Measurements from ENCODE around the gene EPS15.

Gene EPS15

GRCh38 chr1:51341876-51342496, 177.1 kb downstream of the EPS15 start:
- DNase-seq (ENCODE audit: low spot score in 2 of 2) (no peak), ATAC-seq (ENCODE audit: low read depth) (peak; percentile 65)
- Mint-ChIP-seq H3K9me3 (no peaks in the 10 kb centered on the region), H3K36me3 (no peaks in the 10 kb centered on the region), H3K4me1 (no peaks in the 10 kb centered on the region), H3K4me3 (no peak overlapping the region), H3K27ac (no peak overlapping the region), H3K27me3 (peaks cover 18% of the 10 kb centered on the region)

GRCh38 chr1:51340380-51340779, 178.7 kb downstream of the EPS15 start:
- Mint-ChIP-seq H3K27me3 (peaks cover 16% of the 10 kb centered on the region), H3K9me3 (no peaks in the 10 kb centered on the region), H3K27ac (no peak overlapping the region)

DNA sequence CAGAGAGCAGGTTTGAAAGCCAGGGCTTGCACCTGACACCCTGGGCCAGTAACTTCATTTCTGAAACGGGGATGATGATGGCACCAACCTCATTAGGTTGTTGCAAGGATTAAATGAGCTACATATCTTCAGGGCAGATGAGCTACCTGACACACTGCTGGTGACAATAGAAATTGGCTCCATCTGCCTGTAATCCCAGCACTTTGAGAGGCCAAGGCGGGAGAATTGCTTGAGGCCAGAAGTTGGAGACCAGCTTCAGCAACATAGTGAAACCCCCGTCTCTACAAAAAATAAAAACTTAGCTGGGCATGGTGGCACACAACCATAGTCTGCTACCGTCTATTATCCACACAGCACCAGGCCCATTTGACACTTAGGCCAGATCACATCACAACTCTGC, 182.4 kb downstream of the EPS15 start:
- H3K4me3 Mint-ChIP-seq = no peak overlapping the region
- no peak overlapping the region for H3K27ac Mint-ChIP-seq
- ATAC-seq (ENCODE audit: low read depth) (no peak), DNase-seq (ENCODE audit: low spot score in 2 of 2) (no peak)
- H3K9me3 Mint-ChIP-seq = no peaks in the 10 kb centered on the region
- no peaks in the 10 kb centered on the region for H3K4me1 Mint-ChIP-seq
- no peaks in the 10 kb centered on the region for H3K36me3 Mint-ChIP-seq
- peaks cover 5% of the 10 kb centered on the region for H3K27me3 Mint-ChIP-seq

More at GRCh38 chr1:51340380-51340779, 178.7 kb downstream of the EPS15 start:
- no peak for ATAC-seq (ENCODE audit: low read depth)
- no peaks in the 10 kb centered on the region for H3K36me3 Mint-ChIP-seq
- DNase-seq (ENCODE audit: low spot score in 2 of 2) = no peak
- H3K4me1 Mint-ChIP-seq = no peaks in the 10 kb centered on the region
- H3K4me3 Mint-ChIP-seq = no peak overlapping the region

- ATAC-seq (ENCODE audit: low read depth) (no peak), DNase-seq (ENCODE audit: low spot score in 2 of 2) (no peak)
- no peaks in the 10 kb centered on the region for H3K36me3 Mint-ChIP-seq
- peaks cover 11% of the 10 kb centered on the region for H3K27me3 Mint-ChIP-seq
- no peaks in the 10 kb centered on the region for H3K9me3 Mint-ChIP-seq
- no peak overlapping the region for H3K27ac Mint-ChIP-seq
- peaks cover 4% of the 10 kb centered on the region for H3K4me1 Mint-ChIP-seq
- H3K4me3 Mint-ChIP-seq = no peak overlapping the region
Measured at GRCh38 chr1:51336004-51336403, 183.1 kb downstream of the EPS15 start.

- DNase-seq (ENCODE audit: low spot score in 2 of 2) (no peak), ATAC-seq (ENCODE audit: low read depth) (no peak)
- H3K9me3 Mint-ChIP-seq = no peaks in the 10 kb centered on the region
- H3K4me1 Mint-ChIP-seq = peaks cover 6% of the 10 kb centered on the region
- peaks cover 14% of the 10 kb centered on the region for H3K27me3 Mint-ChIP-seq
- H3K4me3 Mint-ChIP-seq = peak overlapping the region; percentile 83
- H3K27ac Mint-ChIP-seq = no peak overlapping the region
- no peaks in the 10 kb centered on the region for H3K36me3 Mint-ChIP-seq
Measured at GRCh38 chr1:51331206-51332100, 187.6 kb downstream of the EPS15 start.

- ATAC-seq (ENCODE audit: low read depth) = peak; percentile 43
Measured at GRCh38 chr1:51330331-51331201, 188.5 kb downstream of the EPS15 start, which contains the start of gene TTC39A. TTC39A (minus strand) TSS chr1:51330562; CDS start chr1:51330477, 85 bp downstream.

GRCh38 chr1:51329443-51330325, 189.4 kb downstream of the EPS15 start:
- Mint-ChIP-seq H3K4me3 (peak overlapping the region; percentile 64), H3K27me3 (peaks cover 14% of the 10 kb centered on the region), H3K9me3 (no peaks in the 10 kb centered on the region), H3K36me3 (no peaks in the 10 kb centered on the region), H3K27ac (no peak overlapping the region), H3K4me1 (peaks cover 6% of the 10 kb centered on the region)
- DNase-seq (ENCODE audit: low spot score in 2 of 2) (no peak), ATAC-seq (ENCODE audit: low read depth) (peak; percentile 26)

More at GRCh38 chr1:51330331-51331201, 188.5 kb downstream of the EPS15 start, which contains the start of gene TTC39A:
- Mint-ChIP-seq H3K4me3 (peak within 1 kb of the TSS; percentile 83), H3K27ac (peak within 1 kb of the TSS; percentile 70), H3K9me3 (no peaks in the 10 kb centered on the region), H3K4me1 (peaks cover 6% of the 10 kb centered on the region), H3K27me3 (peaks cover 14% of the 10 kb centered on the region), H3K36me3 (no peaks in the 10 kb centered on the region)
- DNase-seq (ENCODE audit: low spot score in 2 of 2) = no peak

DNA sequence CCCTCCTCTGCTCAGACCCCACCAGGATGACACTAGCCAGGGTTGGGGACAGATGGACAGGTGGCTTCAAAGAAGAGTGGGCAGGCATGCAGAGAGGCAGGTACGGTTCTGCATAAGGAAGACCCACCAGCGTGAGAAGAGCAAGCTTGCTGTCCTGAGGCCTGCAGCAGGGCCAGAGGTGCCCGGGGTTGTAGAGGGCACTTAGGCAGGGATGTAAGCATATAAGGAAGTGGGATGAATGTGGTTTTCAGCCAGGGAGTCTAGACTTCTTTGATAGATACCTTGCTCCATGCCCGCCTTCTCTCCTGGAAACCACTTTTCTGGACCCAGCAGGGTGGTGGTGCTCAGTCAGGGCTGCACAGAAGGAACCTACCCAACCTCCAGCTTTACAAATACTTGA, 190.1 kb downstream of the EPS15 start:
- peaks cover 6% of the 10 kb centered on the region for H3K4me1 Mint-ChIP-seq
- no peaks in the 10 kb centered on the region for H3K9me3 Mint-ChIP-seq
- H3K27ac Mint-ChIP-seq = no peak overlapping the region
- ATAC-seq (ENCODE audit: low read depth) (no peak), DNase-seq (ENCODE audit: low spot score in 2 of 2) (no peak)
- H3K4me3 Mint-ChIP-seq = peak overlapping the region; percentile 19
- H3K36me3 Mint-ChIP-seq = no peaks in the 10 kb centered on the region
- H3K27me3 Mint-ChIP-seq = peaks cover 14% of the 10 kb centered on the region

- Mint-ChIP-seq H3K4me1 (peaks cover 6% of the 10 kb centered on the region), H3K4me3 (no peak overlapping the region), H3K27ac (no peak overlapping the region), H3K27me3 (peaks cover 14% of the 10 kb centered on the region), H3K9me3 (no peaks in the 10 kb centered on the region), H3K36me3 (no peaks in the 10 kb centered on the region)
- ATAC-seq (ENCODE audit: low read depth) = no peak
- no peak for DNase-seq (ENCODE audit: low spot score in 2 of 2)
Measured at GRCh38 chr1:51328279-51328678, 190.8 kb downstream of the EPS15 start.

GRCh38 chr1:51327386-51327785, 191.7 kb downstream of the EPS15 start:
- peaks cover 14% of the 10 kb centered on the region for H3K27me3 Mint-ChIP-seq
- H3K36me3 Mint-ChIP-seq = no peaks in the 10 kb centered on the region
- H3K4me3 Mint-ChIP-seq = no peak overlapping the region
- DNase-seq (ENCODE audit: low spot score in 2 of 2) (no peak), ATAC-seq (ENCODE audit: low read depth) (no peak)
- no peak overlapping the region for H3K27ac Mint-ChIP-seq
- no peaks in the 10 kb centered on the region for H3K9me3 Mint-ChIP-seq
- H3K4me1 Mint-ChIP-seq = peaks cover 6% of the 10 kb centered on the region

DNA sequence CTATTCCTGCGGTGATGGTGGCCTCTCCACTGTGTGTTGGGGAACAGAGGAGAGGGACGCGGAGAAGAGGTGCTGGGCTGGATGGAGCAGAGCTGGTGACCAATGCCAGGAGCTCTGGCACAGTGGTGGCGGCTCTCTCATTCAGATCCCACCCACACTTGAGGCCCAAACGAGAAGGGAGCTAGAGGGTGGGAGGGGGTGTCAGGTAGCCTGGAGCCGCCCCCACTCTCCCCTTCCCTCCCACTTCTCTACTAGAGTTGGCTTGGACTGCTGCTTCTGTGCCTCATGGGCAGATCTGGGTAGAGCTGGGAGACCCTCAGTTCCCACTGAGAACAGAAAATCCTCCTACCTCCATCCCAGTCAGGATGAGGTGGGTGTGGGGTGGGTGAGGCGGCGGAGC, 192.2 kb downstream of the EPS15 start:
- ATAC-seq (ENCODE audit: low read depth) (no peak), DNase-seq (ENCODE audit: low spot score in 2 of 2) (no peak)
- no peaks in the 10 kb centered on the region for H3K36me3 Mint-ChIP-seq
- H3K27me3 Mint-ChIP-seq = peaks cover 13% of the 10 kb centered on the region
- no peak overlapping the region for H3K4me3 Mint-ChIP-seq
- peaks cover 6% of the 10 kb centered on the region for H3K4me1 Mint-ChIP-seq
- no peaks in the 10 kb centered on the region for H3K9me3 Mint-ChIP-seq
- no peak overlapping the region for H3K27ac Mint-ChIP-seq

DNA sequence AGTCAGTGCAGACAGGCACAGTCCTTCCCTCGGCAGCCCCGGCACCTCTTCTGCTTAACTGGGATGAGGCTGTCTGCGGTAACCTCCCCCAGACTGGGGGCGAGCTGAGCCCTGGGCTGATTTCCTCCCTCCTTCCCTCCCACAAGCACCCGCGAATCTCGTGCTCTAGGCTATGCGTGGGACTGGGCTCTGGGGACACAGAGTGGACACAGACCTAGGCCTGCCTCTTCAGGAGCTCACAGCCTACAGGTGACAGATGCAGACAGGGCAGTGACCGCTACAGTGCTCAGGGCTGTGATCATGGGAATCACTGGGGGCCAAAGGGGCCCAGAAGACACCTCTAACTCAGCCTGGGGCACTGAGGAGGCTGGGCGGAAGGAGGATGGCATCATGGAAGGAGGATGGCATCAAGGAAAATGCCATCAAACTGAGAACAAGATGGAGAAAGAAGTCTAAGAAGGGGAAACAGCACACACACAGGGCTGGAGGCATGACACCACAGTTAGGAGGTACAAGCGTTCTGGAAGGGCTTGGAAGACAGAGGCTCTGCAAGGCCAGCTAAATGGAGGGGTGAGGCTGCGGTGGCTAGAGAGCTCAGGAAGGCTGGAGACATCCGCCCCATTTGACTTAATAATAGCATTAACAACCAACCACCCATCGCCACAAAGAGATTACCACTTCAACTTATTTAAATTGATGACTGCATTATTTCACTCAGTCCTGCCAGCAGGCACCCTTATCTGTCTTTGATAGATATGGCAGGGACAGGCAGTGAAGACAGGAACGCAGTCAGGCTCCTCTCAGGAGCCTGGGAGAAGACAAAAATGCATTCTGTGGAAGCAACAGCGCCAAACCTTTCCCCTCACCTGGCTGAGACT, 192.9 kb downstream of the EPS15 start:
- H3K27me3 Mint-ChIP-seq = peaks cover 8% of the 10 kb centered on the region

More for the DNA sequence above, 192.9 kb downstream of the EPS15 start:
- H3K27ac Mint-ChIP-seq = no peak overlapping the region
- peaks cover 3% of the 10 kb centered on the region for H3K4me1 Mint-ChIP-seq
- DNase-seq (ENCODE audit: low spot score in 2 of 2) (no peak), ATAC-seq (ENCODE audit: low read depth) (no peak)
- H3K36me3 Mint-ChIP-seq = no peaks in the 10 kb centered on the region
- H3K4me3 Mint-ChIP-seq = no peak overlapping the region
- no peaks in the 10 kb centered on the region for H3K9me3 Mint-ChIP-seq

Measured in memory B cell (primary cell).